Measurements from ENCODE around the gene PTDSS2. TPM values are rescaled to one million over a fixed set of nuclear protein-coding genes. Genes with fewer than 3 reads are reported as not detected.
A peak's percentile ranks its signal among the peaks of the same experiment; 100 is the strongest.

The PTDSS2 gene
- total RNA-seq, 1 experiment from 2014 or later, result 37.6 TPM

- peak overlapping the region; percentile 18 for H3K4me3 ChIP-seq (ENCODE audit: low read depth, low read length, poor library complexity, severe bottlenecking)
- intact Hi-C loops (cut with micrococcal nuclease; ENCODE audit: unreplicated experiment), result no loop called here
- peak; percentile 21 for DNase-seq (ENCODE audit: low spot score)
- BruUV-seq (replicated peaks), result no TSS peak
- no peaks in the 10 kb centered on the region for H3K9me3 ChIP-seq (ENCODE audit: low read depth, low read length, poor library complexity, severe bottlenecking)
- ChIA-PET CTCF (interaction anchor here (0.7 kb wide), 1 partner anchor 62 kb away, joined by 3 read pairs; no protein-coding TSS in a partner anchor), POLR2A (ENCODE audit: low non-redundant PET) (interaction anchor here (0.5 kb wide), 1 partner anchor 11 kb away, joined by 7 read pairs; no protein-coding TSS in a partner anchor)
- peaks cover 6% of the 10 kb centered on the region for H3K4me1 ChIP-seq (ENCODE audit: insufficient read depth, low read length, poor library complexity, severe bottlenecking)
- no peaks in the 10 kb centered on the region for H3K36me3 ChIP-seq (ENCODE audit: insufficient read depth, low read length, poor library complexity, severe bottlenecking)
- TF ChIP-seq, protein P1, sequence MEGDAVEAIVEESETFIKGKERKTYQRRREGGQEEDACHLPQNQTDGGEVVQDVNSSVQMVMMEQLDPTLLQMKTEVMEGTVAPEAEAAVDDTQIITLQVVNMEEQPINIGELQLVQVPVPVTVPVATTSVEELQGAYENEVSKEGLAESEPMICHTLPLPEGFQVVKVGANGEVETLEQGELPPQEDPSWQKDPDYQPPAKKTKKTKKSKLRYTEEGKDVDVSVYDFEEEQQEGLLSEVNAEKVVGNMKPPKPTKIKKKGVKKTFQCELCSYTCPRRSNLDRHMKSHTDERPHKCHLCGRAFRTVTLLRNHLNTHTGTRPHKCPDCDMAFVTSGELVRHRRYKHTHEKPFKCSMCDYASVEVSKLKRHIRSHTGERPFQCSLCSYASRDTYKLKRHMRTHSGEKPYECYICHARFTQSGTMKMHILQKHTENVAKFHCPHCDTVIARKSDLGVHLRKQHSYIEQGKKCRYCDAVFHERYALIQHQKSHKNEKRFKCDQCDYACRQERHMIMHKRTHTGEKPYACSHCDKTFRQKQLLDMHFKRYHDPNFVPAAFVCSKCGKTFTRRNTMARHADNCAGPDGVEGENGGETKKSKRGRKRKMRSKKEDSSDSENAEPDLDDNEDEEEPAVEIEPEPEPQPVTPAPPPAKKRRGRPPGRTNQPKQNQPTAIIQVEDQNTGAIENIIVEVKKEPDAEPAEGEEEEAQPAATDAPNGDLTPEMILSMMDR (conservative IDR thresholded peaks at IDR 0.05; ENCODE audit: low read depth, low read length), result 0 out of 2 replicates have a peak, but pooled peaks have one; percentile 14
- TF ChIP-seq EZH2 (IDR thresholded peaks at IDR 0.05; ENCODE audit: borderline replicate concordance, low read depth, low read length, poor library complexity, severe bottlenecking), result no peak
- peak overlapping the region; percentile 77 for H3K27ac ChIP-seq (ENCODE audit: low read depth, low read length, poor library complexity, severe bottlenecking)
- no peaks in the 10 kb centered on the region for H3K27me3 ChIP-seq (replicated peaks; ENCODE audit: insufficient read depth, low read depth, low read length, poor library complexity)
Measured at GRCh38 chr11:469684-470560, 19.8 kb downstream of the PTDSS2 start.

GRCh38 chr11:471468-472145 lies 21.5 kb downstream of the PTDSS2 start:
- ChIA-PET POLR2A (ENCODE audit: low non-redundant PET) (no interaction called here), CTCF (no interaction called here)
- BruUV-seq (replicated peaks), result no TSS peak
- Histone ChIP-seq H3K9me3 (ENCODE audit: low read depth, low read length, poor library complexity, severe bottlenecking) (no peaks in the 10 kb centered on the region), H3K4me3 (ENCODE audit: low read depth, low read length, poor library complexity, severe bottlenecking) (no peak overlapping the region), H3K27ac (ENCODE audit: low read depth, low read length, poor library complexity, severe bottlenecking) (no peak overlapping the region), H3K4me1 (ENCODE audit: insufficient read depth, low read length, poor library complexity, severe bottlenecking) (peaks cover 6% of the 10 kb centered on the region), H3K27me3 (replicated peaks; ENCODE audit: insufficient read depth, low read depth, low read length, poor library complexity) (no peaks in the 10 kb centered on the region), H3K36me3 (ENCODE audit: insufficient read depth, low read length, poor library complexity, severe bottlenecking) (no peaks in the 10 kb centered on the region)
- DNase-seq (ENCODE audit: low spot score), result no peak
- intact Hi-C loops (cut with micrococcal nuclease; ENCODE audit: unreplicated experiment), result no loop called here
- TF ChIP-seq, protein P1 (conservative IDR thresholded peaks at IDR 0.05; ENCODE audit: low read depth, low read length), result no peak
- TF ChIP-seq EZH2 (IDR thresholded peaks at IDR 0.05; ENCODE audit: borderline replicate concordance, low read depth, low read length, poor library complexity, severe bottlenecking), result no peak

GRCh38 chr11:472272-472671 lies 22.2 kb downstream of the PTDSS2 start:
- H3K27me3 ChIP-seq (replicated peaks; ENCODE audit: insufficient read depth, low read depth, low read length, poor library complexity), result no peaks in the 10 kb centered on the region
- no peak overlapping the region for H3K4me3 ChIP-seq (ENCODE audit: low read depth, low read length, poor library complexity, severe bottlenecking)
- DNase-seq (ENCODE audit: low spot score), result no peak
- H3K36me3 ChIP-seq (ENCODE audit: insufficient read depth, low read length, poor library complexity, severe bottlenecking), result no peaks in the 10 kb centered on the region
- peaks cover 6% of the 10 kb centered on the region for H3K4me1 ChIP-seq (ENCODE audit: insufficient read depth, low read length, poor library complexity, severe bottlenecking)
- no peaks in the 10 kb centered on the region for H3K9me3 ChIP-seq (ENCODE audit: low read depth, low read length, poor library complexity, severe bottlenecking)
- intact Hi-C loops (cut with micrococcal nuclease; ENCODE audit: unreplicated experiment), result no loop called here
- POLR2A ChIA-PET (ENCODE audit: low non-redundant PET), result no interaction called here
- CTCF ChIA-PET, result no interaction called here
- no peak overlapping the region for H3K27ac ChIP-seq (ENCODE audit: low read depth, low read length, poor library complexity, severe bottlenecking)
- TF ChIP-seq, protein P1 (conservative IDR thresholded peaks at IDR 0.05; ENCODE audit: low read depth, low read length), result no peak
- no peak for TF ChIP-seq EZH2 (IDR thresholded peaks at IDR 0.05; ENCODE audit: borderline replicate concordance, low read depth, low read length, poor library complexity, severe bottlenecking)
- BruUV-seq (replicated peaks), result no TSS peak

All from A673 (cell line).